Large intestine (tissue), 3 donors: ENCODE measurements around the gene CEMIP. TPM values are rescaled to one million over a fixed set of nuclear protein-coding genes. Genes with fewer than 3 reads are reported as not detected.

ENCODE experiments used
- DNase-seq, 2 donors: peaks; one replicate each; pipeline versions ENCODE4 v3.0.0 to v3.0.0-alpha.2; 2013
- H3K27ac ChIP-seq: one replicate; pipeline ENCODE4 v1.5.1; 2013; ENCODE audit warnings: low read length
- H3K27me3 ChIP-seq: 2 replicates; pipeline ENCODE4 v1.6.1; 2013; ENCODE audit warnings: low read length; ENCODE audit not compliant: control insufficient read depth, insufficient read depth
- H3K36me3 ChIP-seq: 2 replicates; pipeline ENCODE4 v1.6.1; 2013; ENCODE audit warnings: low read length; ENCODE audit not compliant: control insufficient read depth, insufficient read depth
- H3K4me1 ChIP-seq: one replicate; pipeline ENCODE4 v1.6.1; 2013; ENCODE audit warnings: low read length; ENCODE audit not compliant: control insufficient read depth, insufficient read depth
- H3K4me3 ChIP-seq: one replicate; pipeline ENCODE4 v1.5.1; 2013; ENCODE audit warnings: low read length
- H3K9me3 ChIP-seq: one replicate; pipeline ENCODE4 v1.6.1; 2013; ENCODE audit warnings: mild to moderate bottlenecking, low read depth, low read length, moderate library complexity; ENCODE audit not compliant: control insufficient read depth
- WGBS: methylation state at CpG from one replicate; pipeline ENCODE4 v1.1.5; 2013; ENCODE audit warnings: low lambda C conversion rate; ENCODE audit not compliant: insufficient coverage; 5-methylcytosine and 5-hydroxymethylcytosine counted together
- polyA plus RNA-seq: library from polyadenylated mRNA; unstranded; fragments of 120-200 nt; gene quantifications from one replicate; pipeline ENCODE4 v1.2.1, GENCODE V29; 2013

The CEMIP gene
- polyA plus RNA-seq, 1 donor: 2.5 TPM

DNA sequence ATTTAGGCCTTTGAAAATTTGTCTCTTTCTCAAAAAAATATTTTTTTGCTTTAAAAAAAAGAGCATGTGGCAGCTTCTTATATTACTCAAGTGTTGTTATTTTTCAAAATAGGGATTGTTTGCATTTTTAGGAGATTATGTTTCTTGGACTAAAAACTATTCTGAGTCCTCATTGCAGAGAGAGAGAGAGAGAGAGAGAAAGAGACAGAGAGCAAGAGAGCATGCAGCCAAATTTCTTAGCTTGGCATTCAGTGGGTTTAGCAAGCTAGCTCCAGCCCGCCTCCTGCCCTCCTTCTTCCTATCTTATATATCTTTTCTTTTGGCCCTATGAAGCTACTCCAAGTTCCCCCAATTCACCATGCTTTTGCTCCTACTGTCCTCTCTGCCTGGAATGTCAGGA lies 55.7 kb downstream of the CEMIP start:
- no peaks in the 10 kb centered on the region for H3K9me3 ChIP-seq
- no peak overlapping the region for H3K27ac ChIP-seq
- DNase-seq: no peak
- H3K4me3 ChIP-seq: no peak overlapping the region
- no peaks in the 10 kb centered on the region for H3K36me3 ChIP-seq
- no peaks in the 10 kb centered on the region for H3K27me3 ChIP-seq
- WGBS: 63% methylated on average over 1 of the region's 1 CpG
- no peaks in the 10 kb centered on the region for H3K4me1 ChIP-seq

DNA sequence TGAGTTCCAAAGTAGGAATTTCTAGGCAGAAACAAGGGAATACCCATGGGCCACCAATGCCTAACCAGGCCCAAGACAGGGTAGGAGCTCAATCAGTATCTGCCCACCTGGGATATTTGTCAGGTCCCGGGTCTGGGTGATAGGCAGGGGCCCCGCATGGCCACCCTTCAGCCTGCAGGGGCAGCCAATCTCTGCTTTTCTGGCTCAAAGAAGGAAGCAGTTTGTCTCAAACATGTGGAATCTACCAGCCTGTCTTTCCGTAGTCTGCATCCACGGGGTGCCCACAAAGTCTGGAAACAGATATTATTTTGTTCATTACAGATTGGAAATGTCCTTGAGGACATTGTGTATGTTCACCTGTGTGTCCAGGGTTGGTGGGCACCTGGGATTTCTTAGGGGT lies 56.2 kb downstream of the CEMIP start:
- no peak for DNase-seq
- Histone ChIP-seq H3K27me3 (no peaks in the 10 kb centered on the region), H3K9me3 (no peaks in the 10 kb centered on the region), H3K4me1 (no peaks in the 10 kb centered on the region), H3K36me3 (no peaks in the 10 kb centered on the region), H3K27ac (no peak overlapping the region), H3K4me3 (no peak overlapping the region)
- WGBS: no CpG with 5 or more reads among the region's 4 CpGs

DNA sequence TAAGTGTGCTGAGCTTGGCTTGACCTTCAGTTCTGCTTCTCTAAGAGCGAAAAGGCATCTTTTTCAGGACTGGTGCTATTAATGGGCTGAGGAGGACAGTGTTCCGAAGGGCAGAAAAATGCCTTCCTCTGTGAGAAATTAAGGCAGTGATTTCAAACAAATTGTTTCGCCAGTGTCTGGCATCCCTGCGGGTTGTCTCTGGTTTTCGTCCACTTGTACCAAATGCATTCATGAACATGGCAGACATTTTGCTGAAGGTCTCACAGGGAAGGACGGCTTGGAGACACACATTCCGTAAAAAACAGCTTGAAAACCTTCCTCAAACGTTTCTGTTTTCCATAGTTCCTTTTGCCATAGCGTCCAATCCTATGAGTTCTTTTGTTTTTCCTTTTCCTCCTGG lies 57.1 kb downstream of the CEMIP start:
- no peaks in the 10 kb centered on the region for H3K9me3 ChIP-seq
- H3K4me3 ChIP-seq: no peak overlapping the region
- no peaks in the 10 kb centered on the region for H3K4me1 ChIP-seq
- WGBS: 89% methylated on average over 5 of the region's 9 CpGs
- no peaks in the 10 kb centered on the region for H3K36me3 ChIP-seq
- H3K27me3 ChIP-seq: no peaks in the 10 kb centered on the region
- no peak overlapping the region for H3K27ac ChIP-seq
- no peak for DNase-seq

DNA sequence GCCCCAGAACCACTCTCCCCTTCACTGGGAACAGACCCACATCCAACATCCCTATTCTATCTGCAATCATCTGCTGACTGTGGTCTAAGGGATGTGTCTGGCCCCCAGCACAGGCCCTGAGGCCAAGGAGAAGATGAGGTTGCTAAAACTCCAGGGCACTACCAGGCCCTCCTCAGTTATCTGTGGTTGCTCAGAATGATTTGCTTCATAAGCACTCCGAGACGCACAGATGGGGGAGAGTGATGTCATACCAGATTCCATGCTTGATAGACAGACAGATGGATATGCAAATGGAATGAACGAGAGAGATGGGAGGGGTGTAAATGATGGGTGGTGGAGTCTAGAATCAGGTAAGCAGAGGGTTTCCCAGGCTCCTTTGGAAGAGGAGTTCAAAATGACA lies 57.8 kb downstream of the CEMIP start:
- DNase-seq: no peak
- Histone ChIP-seq H3K9me3 (no peaks in the 10 kb centered on the region), H3K4me3 (no peak overlapping the region), H3K27ac (no peak overlapping the region), H3K27me3 (no peaks in the 10 kb centered on the region), H3K4me1 (no peaks in the 10 kb centered on the region), H3K36me3 (no peaks in the 10 kb centered on the region)
- no CpG with 5 or more reads among the region's 3 CpGs for WGBS

DNA sequence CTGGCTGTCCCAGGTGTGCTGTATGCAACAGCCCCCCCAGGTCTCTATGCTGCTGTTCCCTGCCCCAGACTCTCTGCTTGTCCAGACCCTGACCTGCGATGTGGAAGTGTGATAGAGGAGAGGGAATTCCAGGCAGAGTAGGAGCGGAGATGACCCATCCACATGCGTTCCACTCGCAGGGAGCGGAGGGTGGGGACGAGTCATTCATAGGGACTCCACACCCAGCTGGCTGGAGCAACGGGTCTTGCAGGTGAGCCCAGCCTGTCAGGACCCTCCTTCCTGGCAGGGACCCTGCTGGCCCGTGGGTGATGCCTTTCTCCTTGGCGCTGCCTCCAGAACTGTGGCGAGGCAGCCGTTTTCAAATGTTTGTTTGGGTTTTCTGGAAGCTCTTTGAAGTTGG lies 58.8 kb downstream of the CEMIP start:
- Histone ChIP-seq H3K4me1 (no peaks in the 10 kb centered on the region), H3K27me3 (no peaks in the 10 kb centered on the region), H3K36me3 (no peaks in the 10 kb centered on the region), H3K4me3 (no peak overlapping the region), H3K27ac (no peak overlapping the region), H3K9me3 (no peaks in the 10 kb centered on the region)
- DNase-seq: no peak
- no CpG with 5 or more reads among the region's 11 CpGs for WGBS

DNA sequence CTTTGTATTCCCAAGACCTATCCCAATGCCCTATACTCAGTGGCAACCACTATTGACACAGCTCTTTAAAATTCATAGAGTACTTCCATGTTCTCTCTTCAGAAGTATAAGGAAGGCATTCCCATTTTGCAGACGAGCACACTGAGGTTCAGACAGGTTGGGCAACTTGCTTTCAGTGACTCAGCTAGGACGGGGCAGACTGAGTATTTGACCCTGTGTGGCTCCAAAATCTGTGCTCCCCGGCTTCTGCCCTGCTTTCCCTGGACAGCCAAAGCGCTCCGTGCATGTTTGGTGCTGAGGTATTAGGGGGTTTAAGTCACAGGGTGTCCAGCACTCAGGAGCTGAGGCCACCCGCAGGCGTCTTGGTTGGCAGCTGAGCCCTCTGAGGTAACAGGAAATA lies 59.5 kb downstream of the CEMIP start:
- H3K27me3 ChIP-seq: no peaks in the 10 kb centered on the region
- H3K36me3 ChIP-seq: no peaks in the 10 kb centered on the region
- DNase-seq: no peak
- no peak overlapping the region for H3K27ac ChIP-seq
- H3K4me1 ChIP-seq: no peaks in the 10 kb centered on the region
- no peaks in the 10 kb centered on the region for H3K9me3 ChIP-seq
- no CpG with 5 or more reads among the region's 7 CpGs for WGBS
- no peak overlapping the region for H3K4me3 ChIP-seq

DNA sequence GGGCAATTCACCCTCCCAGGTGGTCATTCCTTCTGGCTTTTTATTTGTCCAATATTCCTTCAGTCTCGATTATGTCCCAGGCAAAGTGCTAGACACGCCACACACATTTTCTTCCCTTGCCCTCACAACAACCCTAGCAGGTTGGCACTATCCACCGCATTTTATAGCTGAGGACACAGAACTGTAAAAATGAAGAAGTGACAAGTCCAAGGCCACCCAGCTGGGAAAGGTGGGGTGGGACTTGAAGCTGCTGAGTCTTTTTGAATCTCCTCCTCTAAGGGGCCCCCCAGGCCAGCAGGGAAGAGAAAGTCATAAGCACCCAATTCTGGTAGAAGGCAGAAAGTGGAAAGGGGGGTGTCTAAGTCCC lies 60.6 kb downstream of the CEMIP start:
- H3K9me3 ChIP-seq: no peaks in the 10 kb centered on the region
- no peaks in the 10 kb centered on the region for H3K36me3 ChIP-seq
- no peak overlapping the region for H3K27ac ChIP-seq
- no peak overlapping the region for H3K4me3 ChIP-seq
- H3K27me3 ChIP-seq: no peaks in the 10 kb centered on the region
- H3K4me1 ChIP-seq: no peaks in the 10 kb centered on the region
- no CpG with 5 or more reads among the region's 3 CpGs for WGBS
- DNase-seq: no peak

DNA sequence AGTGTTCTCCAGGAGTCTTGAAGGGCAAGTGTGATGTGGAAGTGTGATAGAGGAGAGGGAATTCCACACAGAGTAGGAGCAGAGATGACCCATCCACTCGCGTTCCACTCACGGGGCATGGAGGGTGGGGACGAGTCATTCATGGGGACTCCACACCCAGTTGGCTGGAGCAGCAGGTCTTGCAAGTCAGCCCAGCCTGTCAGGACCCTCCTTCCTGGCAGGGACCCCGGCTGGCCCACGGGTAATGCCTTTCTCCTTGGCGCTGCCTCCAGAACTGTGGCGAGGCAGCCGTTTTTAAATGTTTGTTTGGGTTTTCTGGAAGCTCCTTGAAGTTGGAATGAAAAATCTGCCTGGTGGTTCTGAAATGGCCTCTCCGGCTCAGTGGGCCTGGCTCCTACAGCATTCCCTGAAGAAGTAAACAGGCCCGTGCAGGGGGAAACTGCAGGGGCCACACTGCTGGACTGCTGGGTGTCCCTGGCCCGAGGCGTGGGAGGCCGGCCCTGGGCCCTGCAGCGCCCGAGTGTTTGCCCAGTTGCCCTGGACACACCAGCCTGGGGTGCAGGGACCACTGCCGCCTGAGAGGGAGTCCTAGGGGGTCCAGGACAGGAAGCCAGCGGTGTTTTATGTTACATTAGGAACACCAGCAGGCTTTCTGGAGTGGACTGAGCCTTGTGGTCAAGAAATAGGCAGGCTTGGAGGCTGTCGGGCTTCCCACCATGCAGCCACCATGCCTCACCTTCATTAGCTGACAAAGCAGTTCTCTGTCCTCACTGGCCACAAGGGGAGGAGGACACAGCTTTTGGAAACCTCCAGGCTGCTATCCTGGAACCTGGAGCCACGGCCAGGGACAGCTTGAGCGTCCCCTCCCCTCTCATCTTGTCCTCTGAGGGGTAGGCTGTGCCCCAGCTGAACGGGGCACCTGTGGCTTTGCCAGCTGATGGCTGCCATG lies 61.3 kb downstream of the CEMIP start:
- no peaks in the 10 kb centered on the region for H3K9me3 ChIP-seq
- no peak overlapping the region for H3K4me3 ChIP-seq
- H3K36me3 ChIP-seq: no peaks in the 10 kb centered on the region
- no peaks in the 10 kb centered on the region for H3K4me1 ChIP-seq
- no peak for DNase-seq
- no CpG with 5 or more reads among the region's 22 CpGs for WGBS
- no peaks in the 10 kb centered on the region for H3K27me3 ChIP-seq
- no peak overlapping the region for H3K27ac ChIP-seq

DNA sequence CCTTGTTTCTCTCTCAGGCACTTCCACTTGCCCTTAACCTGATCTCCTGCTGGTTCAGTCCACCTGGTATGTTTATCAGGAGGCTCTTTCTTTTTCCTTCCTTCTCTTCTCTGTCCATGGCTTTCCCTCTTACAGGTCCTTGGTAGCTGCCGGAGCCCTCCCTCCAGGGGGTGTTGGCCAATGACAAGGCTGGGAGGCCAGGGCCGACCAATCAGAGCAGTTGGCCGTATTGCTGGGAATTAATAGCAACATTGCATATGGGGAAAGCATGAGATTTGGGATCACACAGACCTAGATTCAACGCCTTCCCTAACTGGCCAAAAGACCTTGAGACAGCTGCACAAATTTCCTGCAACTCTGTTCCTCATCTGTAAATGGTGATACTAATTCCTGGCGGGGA lies 62.4 kb downstream of the CEMIP start:
- no peaks in the 10 kb centered on the region for H3K36me3 ChIP-seq
- H3K4me1 ChIP-seq: no peaks in the 10 kb centered on the region
- H3K4me3 ChIP-seq: no peak overlapping the region
- H3K27ac ChIP-seq: no peak overlapping the region
- no CpG with 5 or more reads among the region's 5 CpGs for WGBS
- H3K9me3 ChIP-seq: no peaks in the 10 kb centered on the region
- no peaks in the 10 kb centered on the region for H3K27me3 ChIP-seq
- DNase-seq: no peak

DNA sequence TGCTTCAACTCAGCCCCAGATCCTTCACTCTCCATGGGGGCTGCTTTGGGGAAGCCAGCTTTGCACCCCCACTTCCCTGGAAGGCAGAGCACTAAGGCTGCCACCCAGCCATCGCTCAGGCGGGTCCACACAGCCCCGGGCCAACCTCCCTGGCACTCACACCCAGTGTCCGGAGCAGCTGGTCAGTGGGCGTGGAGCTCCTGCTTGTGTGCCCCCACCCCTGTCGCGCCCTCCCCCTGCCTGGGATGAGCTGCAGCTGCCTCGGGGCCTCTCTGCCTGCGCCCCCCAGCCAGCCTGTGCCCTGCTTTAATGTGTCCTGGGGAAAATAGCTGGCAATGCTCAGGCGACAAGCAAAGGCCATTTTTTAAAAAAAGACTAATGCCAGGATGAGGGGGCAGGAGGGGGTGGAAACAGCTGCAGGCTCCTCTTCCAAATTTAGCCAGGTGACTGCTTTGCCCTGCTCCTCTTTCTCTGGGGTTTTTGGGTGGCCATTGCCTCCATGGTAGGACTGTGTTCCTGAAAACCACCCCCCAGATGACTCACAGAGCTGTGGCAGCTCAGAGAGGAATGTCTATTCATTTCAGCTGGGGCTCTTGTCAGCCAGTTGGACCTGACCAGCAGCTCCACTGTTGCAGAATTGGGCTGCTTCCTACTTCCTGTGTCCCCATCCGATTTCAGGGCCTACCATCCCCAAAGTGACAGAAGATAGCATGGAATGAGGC lies 65.0 kb downstream of the CEMIP start:
- WGBS: no CpG with 5 or more reads among the region's 11 CpGs
- H3K27me3 ChIP-seq: no peaks in the 10 kb centered on the region
- no peak overlapping the region for H3K4me3 ChIP-seq
- no peak for DNase-seq
- H3K9me3 ChIP-seq: no peaks in the 10 kb centered on the region
- H3K4me1 ChIP-seq: no peaks in the 10 kb centered on the region
- H3K36me3 ChIP-seq: no peaks in the 10 kb centered on the region
- no peak overlapping the region for H3K27ac ChIP-seq
